Spleen (tissue), 11 donors: ENCODE measurements around the gene ITPR2. TPM values are rescaled to one million over a fixed set of nuclear protein-coding genes. Genes with fewer than 3 reads are reported as not detected.
A peak's percentile ranks its signal among the peaks of the same experiment; 100 is the strongest.

Source experiments
- DNase-seq: peaks from one replicate; pipeline ENCODE4 v3.0.0-alpha.2; 2020
- H3K27ac ChIP-seq, 8 donors: fragments of 200-600 bp; sonication (generic) in 7 of 8; 1 replicate in 4 of 8; 2 replicates in 4 of 8; pipeline versions ENCODE4 v1.5.0 to v1.8.0; 2016 to 2021; ENCODE audit warnings: inconsistent platforms in 4 of 8, mild to moderate bottlenecking in 4 of 8, moderate library complexity in 1 of 8
- H3K27me3 ChIP-seq, 7 donors: fragments of 200-600 bp; sonication (generic) in 6 of 7; replicated peaks in 1 of 7; 1 replicate in 4 of 7; 2 replicates in 3 of 7; pipeline versions ENCODE4 v1.5.0 to v1.8.0; 2016 to 2021; ENCODE audit warnings: inconsistent platforms in 3 of 7, mild to moderate bottlenecking in 1 of 7
- H3K36me3 ChIP-seq, 6 donors: fragments of 200-600 bp; sonication (generic) in 5 of 6; 1 replicate in 4 of 6; 2 replicates in 2 of 6; pipeline versions ENCODE4 v1.5.0 to v1.8.0; 2016 to 2021; ENCODE audit warnings: inconsistent platforms in 2 of 6
- H3K4me1 ChIP-seq, 6 donors: fragments of 200-600 bp; sonication (generic) in 5 of 6; 1 replicate in 3 of 6; 2 replicates in 3 of 6; pipeline versions ENCODE4 v1.5.0 to v1.8.0; 2016 to 2021; ENCODE audit warnings: inconsistent platforms in 3 of 6
- H3K4me3 ChIP-seq, 8 donors: fragments of 200-600 bp; sonication (generic) in 7 of 8; 1 replicate in 4 of 8; 2 replicates in 4 of 8; pipeline versions ENCODE4 v1.5.0 to v1.8.0; 2016 to 2021; ENCODE audit warnings: inconsistent platforms in 4 of 8, mild to moderate bottlenecking in 4 of 8, moderate library complexity in 2 of 8
- H3K9me3 ChIP-seq, 8 donors: fragments of 200-600 bp; sonication (generic) in 7 of 8; 1 replicate in 4 of 8; 2 replicates in 4 of 8; pipeline versions ENCODE4 v1.5.0 to v1.8.0; 2016 to 2021; ENCODE audit warnings: inconsistent platforms in 4 of 8
- POLR2A ChIP-seq, 3 donors: fragments of 450-650 bp; IDR thresholded peaks; one replicate each; pipeline ENCODE4 v1.5.1; 2017; ENCODE audit warnings: antibody characterized with exemption in 3 of 3, mild to moderate bottlenecking in 1 of 3
- POLR2AphosphoS5 ChIP-seq, 3 donors: sonication (generic); formaldehyde crosslinking; IDR thresholded peaks; one replicate each; pipeline ENCODE4 v1.5.1; 2017; ENCODE audit warnings: antibody characterized with exemption in 3 of 3
- WGBS, 5 donors: extraction: QIAGEN DNeasy Blood & Tissue Kit in 3 of 5; methylation state at CpG; one replicate each; pipeline versions ENCODE4 v1.1.5 to v1.1.7; 2013 to 2018; 5-methylcytosine and 5-hydroxymethylcytosine counted together
- intact Hi-C: fragments of 100-400 bp; cut with DNase I; formaldehyde crosslinking; loops from one replicate; pipeline ENCODE4 v1.15.0; 2023; ENCODE audit warnings: low total_unique reads
- polyA plus RNA-seq, 3 donors: library from polyadenylated mRNA; stranded (reverse); fragments of 200-250 nt; gene quantifications; one replicate each; pipeline ENCODE4 v1.2.1, GENCODE V29; 2013
- total RNA-seq, 7 donors: library from RNA; depleted of rRNA in 3 of 7; stranded (reverse); fragments of >200 nt in 3 of 7; fragmentation: NEBNext Ultra II Directional in 4 of 7; extraction: Animal tissue kit (Norgen Biotek cat#: 25700) in 4 of 7; gene quantifications; one replicate each; pipeline versions ENCODE4 v1.1.0 to v1.2.1, GENCODE V29; 2016 to 2021
- TF ChIP-seq, protein P1 (sequence below), 11 experiments: fragments of 200-600 bp in 7 of 11; fragments of 450-650 bp in 4 of 11; sonication (generic) in 4 of 11; IDR thresholded peaks in 8 of 11; conservative IDR thresholded peaks in 3 of 11; 1 replicate in 7 of 11; 2 replicates in 4 of 11; pipeline versions ENCODE4 v1.4.0 to v1.8.0; 2016 to 2021; ENCODE audit warnings: antibody characterized with exemption in 11 of 11, inconsistent platforms in 4 of 11, mild to moderate bottlenecking in 1 of 11
- donor health status: healthy with polysubstance abuse.
- donor health status: DM: no; HTN: no; CAD: no; lungs with moderate emphysema.
- donor health status: DM: no; HTN: no; CAD: no.
- donor health status: Bipolar disorder and iron deficiency.
- donor health status: healthy.
- donor health status: DM: no; HTN: no; CAD: no.
- donor health status: DM: yes; HTN: yes; CAD: no.

Gene ITPR2
- total and polyA plus RNA-seq, 10 donors = 3.2 to 105 (median 60.4) TPM

DNA sequence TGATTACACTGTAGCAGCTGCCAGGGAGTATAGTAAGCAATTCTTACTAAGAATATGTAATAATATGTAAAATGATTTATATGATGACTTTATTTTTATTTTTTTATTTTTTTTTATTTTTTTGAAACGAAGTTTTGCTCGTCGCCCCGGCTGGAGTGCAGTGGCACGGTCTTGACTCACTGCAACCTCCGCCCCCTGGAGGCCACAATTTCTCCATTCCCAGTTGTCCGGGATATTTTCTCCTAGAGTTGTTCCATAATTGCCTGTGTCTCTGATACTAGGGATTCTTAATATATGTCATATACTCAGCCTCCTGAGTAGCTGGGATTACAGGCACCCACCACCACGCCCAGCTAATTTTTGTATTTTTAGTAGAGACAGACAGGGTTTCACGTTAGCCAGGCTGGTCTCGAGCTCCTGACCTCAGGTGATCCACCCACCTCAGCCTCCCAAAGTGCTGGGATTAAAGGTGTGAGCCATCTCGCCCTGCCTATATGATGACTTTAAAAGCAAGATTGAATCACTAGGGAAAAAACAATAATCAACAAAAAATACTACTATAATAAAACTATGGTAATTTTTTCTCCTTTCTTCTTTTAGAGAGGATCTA, 12.2 kb upstream of the ITPR2 start:
- no peak for DNase-seq
- no peaks in the 10 kb centered on the region for H3K27me3 ChIP-seq
- peaks cover 0 to 22% (median 8%) of the 10 kb centered on the region in 6 donors for H3K4me1 ChIP-seq
- TF ChIP-seq POLR2AphosphoS5 (IDR thresholded peaks at IDR 0.05) (no peak), POLR2A (IDR thresholded peaks at IDR 0.05) (no peak)
- TF ChIP-seq, protein P1, sequence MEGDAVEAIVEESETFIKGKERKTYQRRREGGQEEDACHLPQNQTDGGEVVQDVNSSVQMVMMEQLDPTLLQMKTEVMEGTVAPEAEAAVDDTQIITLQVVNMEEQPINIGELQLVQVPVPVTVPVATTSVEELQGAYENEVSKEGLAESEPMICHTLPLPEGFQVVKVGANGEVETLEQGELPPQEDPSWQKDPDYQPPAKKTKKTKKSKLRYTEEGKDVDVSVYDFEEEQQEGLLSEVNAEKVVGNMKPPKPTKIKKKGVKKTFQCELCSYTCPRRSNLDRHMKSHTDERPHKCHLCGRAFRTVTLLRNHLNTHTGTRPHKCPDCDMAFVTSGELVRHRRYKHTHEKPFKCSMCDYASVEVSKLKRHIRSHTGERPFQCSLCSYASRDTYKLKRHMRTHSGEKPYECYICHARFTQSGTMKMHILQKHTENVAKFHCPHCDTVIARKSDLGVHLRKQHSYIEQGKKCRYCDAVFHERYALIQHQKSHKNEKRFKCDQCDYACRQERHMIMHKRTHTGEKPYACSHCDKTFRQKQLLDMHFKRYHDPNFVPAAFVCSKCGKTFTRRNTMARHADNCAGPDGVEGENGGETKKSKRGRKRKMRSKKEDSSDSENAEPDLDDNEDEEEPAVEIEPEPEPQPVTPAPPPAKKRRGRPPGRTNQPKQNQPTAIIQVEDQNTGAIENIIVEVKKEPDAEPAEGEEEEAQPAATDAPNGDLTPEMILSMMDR (IDR thresholded peaks at IDR 0.05 in 8 of 11, conservative IDR thresholded peaks at IDR 0.05 in 3 of 11) = peak in 9 of 11 experiments; percentile 27 to 66 (median 48)
- no peaks in the 10 kb centered on the region for H3K9me3 ChIP-seq
- no peaks in the 10 kb centered on the region for H3K36me3 ChIP-seq
- no peak overlapping the region for H3K27ac ChIP-seq
- intact Hi-C loops = no loop called here
- no peak overlapping the region for H3K4me3 ChIP-seq
- 35 to 53% (median 48%) methylated on average over 11 of the region's 11 CpGs for WGBS, 5 donors

DNA sequence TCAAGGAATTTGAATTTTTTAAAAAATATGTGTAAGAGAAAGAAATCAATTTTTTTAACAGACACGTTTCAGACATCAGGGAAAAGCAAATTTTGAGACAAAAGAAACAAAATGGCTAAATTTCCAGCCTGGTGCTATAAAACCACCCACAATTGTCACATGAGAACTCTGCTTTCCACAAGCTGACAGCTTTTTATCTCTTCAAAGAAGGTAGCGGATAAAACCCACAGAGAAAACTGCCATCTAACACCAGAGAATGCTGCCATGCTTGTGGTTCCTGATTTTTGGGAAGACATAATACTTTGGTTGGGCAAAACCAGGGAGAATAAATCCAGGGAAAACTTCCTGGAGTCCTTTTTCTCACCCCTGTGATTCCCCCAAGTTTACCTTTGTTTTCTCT, 10.3 kb upstream of the ITPR2 start:
- no peak for DNase-seq
- Histone ChIP-seq H3K4me1 (peaks cover 0 to 22% (median 8%) of the 10 kb centered on the region in 6 donors), H3K9me3 (no peaks in the 10 kb centered on the region), H3K4me3 (no peak overlapping the region), H3K27me3 (no peaks in the 10 kb centered on the region), H3K27ac (no peak overlapping the region), H3K36me3 (no peaks in the 10 kb centered on the region)
- no peak for TF ChIP-seq POLR2AphosphoS5 (IDR thresholded peaks at IDR 0.05)
- TF ChIP-seq POLR2A (IDR thresholded peaks at IDR 0.05) = no peak
- TF ChIP-seq, protein P1 (IDR thresholded peaks at IDR 0.05 in 8 of 11, conservative IDR thresholded peaks at IDR 0.05 in 3 of 11) = no peak
- 85 to 91% (median 86%) methylated on average over 2 of the region's 2 CpGs for WGBS, 5 donors
- intact Hi-C loops = no loop called here

DNA sequence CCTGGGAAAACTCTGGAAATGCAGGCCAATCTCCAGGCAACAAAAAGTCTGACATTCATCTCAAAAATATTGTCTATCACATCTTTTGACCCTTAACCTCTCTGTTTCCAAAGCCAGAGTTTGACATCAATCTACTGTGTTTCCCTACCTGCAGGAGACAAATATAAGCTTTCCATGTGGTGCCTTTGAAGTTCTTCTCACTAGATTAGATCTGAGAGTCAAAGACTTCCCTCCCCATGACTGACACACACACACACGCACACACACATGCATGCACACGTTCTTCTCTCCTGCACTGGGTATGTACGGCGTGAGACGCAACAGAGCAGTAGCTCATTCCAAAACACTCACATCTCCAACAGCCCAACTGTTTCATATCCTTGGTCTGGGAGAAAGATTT, 8.1 kb upstream of the ITPR2 start:
- intact Hi-C loops = no loop called here
- H3K9me3 ChIP-seq = no peaks in the 10 kb centered on the region
- peaks cover 0 to 15% (median 6%) of the 10 kb centered on the region in 6 donors for H3K4me1 ChIP-seq
- no peak overlapping the region for H3K4me3 ChIP-seq
- no peak overlapping the region for H3K27ac ChIP-seq
- 78 to 88% (median 85%) methylated on average over 5 of the region's 5 CpGs for WGBS, 5 donors
- no peaks in the 10 kb centered on the region for H3K27me3 ChIP-seq
- TF ChIP-seq, protein P1 (IDR thresholded peaks at IDR 0.05 in 8 of 11, conservative IDR thresholded peaks at IDR 0.05 in 3 of 11) = no peak
- H3K36me3 ChIP-seq = no peaks in the 10 kb centered on the region
- no peak for DNase-seq

DNA sequence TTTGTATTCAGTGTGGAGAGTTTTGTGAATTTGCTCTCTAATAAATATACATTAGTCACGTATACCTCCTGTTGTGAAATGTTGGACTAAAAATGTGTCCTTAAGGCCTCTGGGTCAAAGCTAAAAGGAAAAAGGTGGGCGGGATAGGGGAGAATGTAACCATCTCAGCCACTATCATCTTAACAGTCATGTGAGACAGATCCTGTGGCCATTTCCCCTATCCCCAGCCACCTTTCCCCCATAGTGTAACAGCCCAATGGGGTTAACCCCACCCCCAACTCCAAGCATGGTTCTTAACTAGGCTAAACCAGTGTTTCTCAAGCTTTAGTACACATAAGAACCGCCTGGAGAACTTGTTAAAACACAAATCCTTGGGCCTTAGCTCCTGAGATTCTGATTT, 6.5 kb upstream of the ITPR2 start:
- Histone ChIP-seq H3K4me1 (peaks cover 0 to under 1% (median 0%) of the 10 kb centered on the region in 6 donors), H3K9me3 (no peaks in the 10 kb centered on the region)
- 90 to 98% (median 93%) methylated on average over 3 of the region's 3 CpGs for WGBS, 5 donors

More for the DNA sequence above, 6.5 kb upstream of the ITPR2 start:
- Histone ChIP-seq H3K27me3 (no peaks in the 10 kb centered on the region), H3K27ac (no peak overlapping the region), H3K4me3 (no peak overlapping the region), H3K36me3 (no peaks in the 10 kb centered on the region)
- intact Hi-C loops = no loop called here
- TF ChIP-seq POLR2A (IDR thresholded peaks at IDR 0.05) = no peak
- TF ChIP-seq POLR2AphosphoS5 (IDR thresholded peaks at IDR 0.05) = no peak
- TF ChIP-seq, protein P1 (IDR thresholded peaks at IDR 0.05 in 8 of 11, conservative IDR thresholded peaks at IDR 0.05 in 3 of 11) = no peak
- DNase-seq = no peak
